Naive B cell (primary cell): ENCODE data around the gene SLC31A2. TPM values are rescaled to one million over a fixed set of nuclear protein-coding genes. Genes with fewer than 3 reads are reported as not detected.
"Not testable (repeated sequence)": the region's sequence is repeated elsewhere in the genome, so short reads cannot be mapped to it uniquely, and the experiment has no call there.

ENCODE experiments used
- ATAC-seq, 2 donors: fragments of 150-1000 bp; cut with Tn5 transposase; 2 replicates each; pipeline ENCODE4 v1.10.0; 2021; ENCODE audit warnings: low read depth in 2 of 2, mild to moderate bottlenecking in 2 of 2, moderate library complexity in 2 of 2
- DNase-seq: peaks from one replicate; pipeline ENCODE4 v3.0.0; 2022
- H3K27ac Mint-ChIP-seq, 6 donors: one replicate each; pipeline ENCODE4 v1.8.0; 2020 to 2022; ENCODE audit warnings: mild to moderate bottlenecking in 6 of 6, mixed read lengths in 6 of 6, moderate library complexity in 5 of 6, inconsistent platforms in 2 of 6
- H3K27me3 Mint-ChIP-seq, 3 donors: one replicate each; pipeline ENCODE4 v1.8.0; 2021 to 2022; ENCODE audit warnings: mixed read lengths in 3 of 3, mild to moderate bottlenecking in 1 of 3
- H3K36me3 Mint-ChIP-seq, 2 donors: one replicate each; pipeline ENCODE4 v1.8.0; 2020 to 2022; ENCODE audit warnings: mixed read lengths in 2 of 2, inconsistent platforms in 1 of 2, mild to moderate bottlenecking in 1 of 2
- H3K4me1 Mint-ChIP-seq, 3 donors: one replicate each; pipeline ENCODE4 v1.8.0; 2020 to 2022; ENCODE audit warnings: mixed read lengths in 3 of 3, inconsistent platforms in 1 of 3, mild to moderate bottlenecking in 1 of 3, moderate library complexity in 1 of 3
- H3K4me3 Mint-ChIP-seq, 8 donors: one replicate each; pipeline ENCODE4 v1.8.0; 2020 to 2022; ENCODE audit warnings: mild to moderate bottlenecking in 8 of 8, mixed read lengths in 8 of 8, moderate library complexity in 8 of 8, inconsistent platforms in 2 of 8
- H3K9me3 Mint-ChIP-seq, 7 donors: one replicate each; pipeline ENCODE4 v1.8.0; 2020 to 2022; ENCODE audit warnings: mixed read lengths in 7 of 7, mild to moderate bottlenecking in 5 of 7, inconsistent platforms in 2 of 7, moderate library complexity in 1 of 7
- polyA plus RNA-seq, 6 donors: library from polyadenylated mRNA; unstranded; fragments of 300-500 nt; fragmentation: Illumina TruSeq; gene quantifications; one replicate each; pipeline ENCODE4 v1.2.3, GENCODE V29; 2021; ENCODE audit warnings: low read depth in 6 of 6

The SLC31A2 gene, protein sequence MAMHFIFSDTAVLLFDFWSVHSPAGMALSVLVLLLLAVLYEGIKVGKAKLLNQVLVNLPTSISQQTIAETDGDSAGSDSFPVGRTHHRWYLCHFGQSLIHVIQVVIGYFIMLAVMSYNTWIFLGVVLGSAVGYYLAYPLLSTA
- 1 to 10 TPM in 5 of 6 donors, not detected in 1; 1.3 to 2.5 (median 1.8) TPM for polyA plus RNA-seq

DNA sequence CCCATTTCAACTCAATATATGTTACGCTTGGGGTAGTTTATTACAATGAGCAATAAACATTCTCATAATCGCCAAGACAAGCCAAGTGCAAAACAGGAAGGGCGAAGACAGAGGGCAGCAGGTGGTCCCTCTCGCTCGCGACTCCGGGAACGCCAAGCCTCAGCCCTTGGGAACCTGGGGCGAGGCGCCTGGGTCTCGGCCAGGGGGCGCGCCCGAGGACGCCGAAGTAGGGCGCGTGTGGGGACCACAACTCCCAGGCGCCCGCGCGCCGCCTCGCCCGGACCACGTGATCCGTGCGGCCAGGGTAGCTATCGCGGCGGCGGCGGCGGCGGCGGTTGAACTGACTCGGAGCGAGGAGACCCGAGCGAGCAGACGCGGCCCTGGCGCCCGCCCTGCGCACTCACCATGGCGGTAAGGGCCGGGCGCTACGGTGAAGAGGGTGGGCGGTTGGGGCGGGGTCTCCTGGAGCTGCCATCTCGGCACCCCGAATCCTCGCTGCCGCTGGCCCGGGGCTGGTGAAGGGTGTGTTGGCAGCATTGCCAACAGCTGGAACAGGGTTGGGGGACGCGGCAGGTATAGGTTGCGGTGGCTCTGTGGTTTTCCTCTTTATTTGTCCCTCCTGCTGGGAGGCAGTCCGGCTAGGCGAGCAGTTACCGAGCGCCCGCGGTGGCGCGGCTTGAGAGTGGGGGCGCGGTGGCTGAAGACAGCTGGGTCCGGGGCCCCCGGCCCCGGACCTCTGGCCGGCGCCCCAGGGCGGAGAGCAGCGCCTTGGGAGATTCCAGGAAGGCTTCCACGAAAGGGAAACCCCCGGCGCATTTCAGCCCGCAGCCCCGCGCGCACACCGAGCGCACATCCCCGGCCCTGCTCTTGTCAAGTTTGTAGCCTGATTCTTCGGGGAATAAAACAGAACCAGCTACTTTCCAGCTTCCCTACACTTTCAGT, at the start of gene SLC31A2:
SLC31A2 (plus strand) TSS at position 338 of the 942 bp plus-strand sequence; CDS start at position 406, 68 bp downstream.
- H3K27me3 Mint-ChIP-seq, result peaks cover 2 to 13% (median 6%) of the 10 kb centered on the region in 3 donors
- H3K4me1 Mint-ChIP-seq, result peaks cover 4 to 24% (median 18%) of the 10 kb centered on the region in 3 donors
- DNase-seq, result peak; percentile 78
- H3K4me3 Mint-ChIP-seq, result peak within 1 kb of the TSS; percentile 74 to 93 (median 84)
- peak; percentile 95 to 96 for ATAC-seq
- peak within 1 kb of the TSS in 3 of 6 donors; percentile 15 to 88 (median 70) for H3K27ac Mint-ChIP-seq
- no peaks in the 10 kb centered on the region for H3K9me3 Mint-ChIP-seq
- no peaks in the 10 kb centered on the region for H3K36me3 Mint-ChIP-seq

DNA sequence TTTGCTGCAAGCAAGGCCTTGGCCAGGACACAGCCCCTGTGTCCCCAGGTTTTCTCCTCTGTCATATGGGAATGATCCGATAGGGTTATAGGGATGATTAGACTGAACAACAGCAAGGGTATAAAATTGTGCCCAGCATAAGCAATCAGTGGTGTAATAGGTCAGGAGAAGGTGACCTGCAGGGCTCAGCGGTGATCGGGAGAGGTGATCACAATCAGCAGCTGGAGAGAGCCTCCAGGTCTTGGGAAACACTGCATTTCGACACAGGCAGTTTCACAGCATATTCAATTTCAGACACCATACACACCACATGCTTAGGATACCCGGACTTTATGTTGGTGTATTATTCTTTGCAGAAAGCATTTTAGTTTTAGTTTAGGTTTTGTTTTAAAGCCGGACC, 45.5 kb upstream of the SLC31A2 start:
- not testable (repeated sequence) for H3K4me1 Mint-ChIP-seq, H3K27ac Mint-ChIP-seq, H3K9me3 Mint-ChIP-seq, H3K36me3 Mint-ChIP-seq, DNase-seq, H3K4me3 Mint-ChIP-seq, ATAC-seq
- H3K27me3 Mint-ChIP-seq, result peaks cover 8 to 19% (median 16%) of the 10 kb centered on the region in 3 donors

DNA sequence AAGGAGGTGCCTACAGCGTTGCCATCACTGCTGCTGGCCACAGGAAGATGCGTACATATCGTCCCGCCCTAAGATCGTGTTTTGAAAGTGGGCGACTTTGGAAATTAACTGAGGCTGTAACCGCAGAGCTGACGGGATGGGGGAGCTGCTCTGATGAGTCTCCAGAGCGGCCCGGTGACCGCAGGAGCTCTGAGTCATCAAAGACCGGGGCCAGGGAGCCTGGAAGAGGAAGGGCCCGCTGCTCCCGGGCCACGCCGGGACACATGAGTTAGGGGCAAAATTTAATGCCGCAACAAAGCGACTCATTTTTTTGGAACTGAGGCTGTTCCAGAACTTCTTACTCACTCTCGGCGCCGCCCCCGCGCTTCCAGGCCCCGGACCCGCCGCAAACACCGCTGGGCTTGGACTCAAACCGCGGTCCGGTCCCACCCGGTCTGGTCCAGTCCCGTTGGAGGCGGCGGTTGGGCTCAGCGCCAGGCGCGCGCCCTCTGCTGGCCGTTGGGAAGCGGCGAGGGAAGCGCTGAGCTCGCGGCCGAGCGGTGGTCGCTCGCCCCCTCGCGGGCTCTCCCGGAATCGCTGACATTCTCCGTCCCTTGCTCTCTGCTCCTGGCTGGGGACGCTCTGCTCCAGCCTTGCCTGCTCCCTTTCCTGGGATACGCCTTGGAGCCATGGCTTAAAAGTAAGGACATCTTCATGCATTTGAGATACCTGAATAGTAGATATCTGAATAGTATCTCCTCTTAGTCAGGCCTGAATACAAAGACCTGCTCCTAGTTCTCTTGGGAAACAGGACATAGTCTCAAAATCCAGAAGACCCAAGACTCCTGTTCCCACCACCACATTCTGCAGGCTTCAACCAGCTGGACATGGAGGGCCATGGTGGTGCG, 39.5 kb upstream of the SLC31A2 start:
- not testable (repeated sequence) for H3K4me1 Mint-ChIP-seq, H3K27me3 Mint-ChIP-seq, H3K9me3 Mint-ChIP-seq, H3K36me3 Mint-ChIP-seq, H3K4me3 Mint-ChIP-seq, DNase-seq
- ATAC-seq, result peak; percentile 68 to 70
- H3K27ac Mint-ChIP-seq, result peak overlapping the region in 1 of 6 donors; percentile 69

DNA sequence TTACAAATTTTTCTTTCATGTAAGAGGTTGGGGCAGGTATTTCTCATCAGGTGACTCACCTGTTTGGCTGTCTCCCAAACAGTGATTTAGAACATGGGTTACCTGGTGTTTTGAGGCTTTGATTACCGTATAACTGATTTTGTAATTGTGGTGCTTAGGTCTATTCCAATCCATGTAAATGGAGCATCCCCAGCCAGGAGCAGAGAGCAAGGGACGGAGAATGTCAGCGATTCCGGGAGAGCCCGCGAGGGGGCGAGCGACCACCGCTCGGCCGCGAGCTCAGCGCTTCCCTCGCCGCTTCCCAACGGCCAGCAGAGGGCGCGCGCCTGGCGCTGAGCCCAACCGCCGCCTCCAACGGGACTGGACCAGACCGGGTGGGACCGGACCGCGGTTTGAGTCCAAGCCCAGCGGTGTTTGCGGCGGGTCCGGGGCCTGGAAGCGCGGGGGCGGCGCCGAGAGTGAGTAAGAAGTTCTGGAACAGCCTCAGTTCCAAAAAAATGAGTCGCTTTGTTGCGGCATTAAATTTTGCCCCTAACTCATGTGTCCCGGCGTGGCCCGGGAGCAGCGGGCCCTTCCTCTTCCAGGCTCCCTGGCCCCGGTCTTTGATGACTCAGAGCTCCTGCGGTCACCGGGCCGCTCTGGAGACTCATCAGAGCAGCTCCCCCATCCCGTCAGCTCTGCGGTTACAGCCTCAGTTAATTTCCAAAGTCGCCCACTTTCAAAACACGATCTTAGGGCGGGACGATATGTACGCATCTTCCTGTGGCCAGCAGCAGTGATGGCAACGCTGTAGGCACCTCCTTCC, 37.9 kb upstream of the SLC31A2 start:
- ATAC-seq, result peak; percentile 65 to 70
- H3K4me1 Mint-ChIP-seq, DNase-seq, H3K9me3 Mint-ChIP-seq, H3K36me3 Mint-ChIP-seq, H3K27me3 Mint-ChIP-seq, H3K4me3 Mint-ChIP-seq: not testable (repeated sequence)
- H3K27ac Mint-ChIP-seq, result peak overlapping the region in 1 of 6 donors; percentile 67

DNA sequence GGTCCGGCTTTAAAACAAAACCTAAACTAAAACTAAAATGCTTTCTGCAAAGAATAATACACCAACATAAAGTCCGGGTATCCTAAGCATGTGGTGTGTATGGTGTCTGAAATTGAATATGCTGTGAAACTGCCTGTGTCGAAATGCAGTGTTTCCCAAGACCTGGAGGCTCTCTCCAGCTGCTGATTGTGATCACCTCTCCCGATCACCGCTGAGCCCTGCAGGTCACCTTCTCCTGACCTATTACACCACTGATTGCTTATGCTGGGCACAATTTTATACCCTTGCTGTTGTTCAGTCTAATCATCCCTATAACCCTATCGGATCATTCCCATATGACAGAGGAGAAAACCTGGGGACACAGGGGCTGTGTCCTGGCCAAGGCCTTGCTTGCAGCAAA, 32.0 kb upstream of the SLC31A2 start:
- H3K4me1 Mint-ChIP-seq, H3K36me3 Mint-ChIP-seq, H3K9me3 Mint-ChIP-seq, H3K27ac Mint-ChIP-seq, DNase-seq, ATAC-seq, H3K27me3 Mint-ChIP-seq, H3K4me3 Mint-ChIP-seq: not testable (repeated sequence)

DNA sequence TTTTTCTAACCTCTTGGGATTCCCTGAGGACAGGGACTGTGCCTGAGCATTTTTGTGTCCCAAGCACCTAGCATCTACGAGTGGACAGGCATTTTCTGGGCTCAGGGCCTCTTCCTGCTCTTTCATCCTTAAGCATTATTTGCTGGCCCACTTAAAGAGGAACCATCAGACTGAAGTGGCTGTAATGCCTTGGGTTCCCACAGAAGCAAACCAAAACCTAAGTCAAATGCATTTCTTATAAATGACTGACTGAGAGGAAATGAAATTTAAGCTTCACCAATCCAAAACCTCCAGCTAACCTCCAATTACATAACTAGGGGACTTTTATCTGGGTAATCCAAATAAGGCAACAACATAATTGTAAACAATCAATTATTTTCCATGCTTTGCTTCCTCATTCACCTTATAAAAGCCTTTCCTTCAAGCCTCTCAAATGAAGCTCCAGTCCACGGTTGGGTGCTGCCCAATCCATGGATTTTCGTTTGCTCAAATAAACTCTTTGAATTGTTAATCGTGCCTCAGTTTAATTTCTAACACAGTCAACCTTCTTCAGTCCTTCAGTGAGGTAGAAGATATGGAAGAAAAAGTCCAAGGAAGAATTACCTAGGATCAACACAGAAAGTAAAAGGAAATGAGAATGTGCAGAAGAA, 25.3 kb upstream of the SLC31A2 start:
- DNase-seq (no peak), ATAC-seq (peak in 1 of 2 donors; percentile 45)
- Mint-ChIP-seq H3K4me3 (peak overlapping the region in 1 of 8 donors; percentile 12), H3K27ac (no peak overlapping the region), H3K27me3 (peaks cover 15 to 40% (median 31%) of the 10 kb centered on the region in 3 donors), H3K36me3 (no peaks in the 10 kb centered on the region), H3K9me3 (no peaks in the 10 kb centered on the region), H3K4me1 (peaks cover 0 to 14% (median 9%) of the 10 kb centered on the region in 3 donors)

DNA sequence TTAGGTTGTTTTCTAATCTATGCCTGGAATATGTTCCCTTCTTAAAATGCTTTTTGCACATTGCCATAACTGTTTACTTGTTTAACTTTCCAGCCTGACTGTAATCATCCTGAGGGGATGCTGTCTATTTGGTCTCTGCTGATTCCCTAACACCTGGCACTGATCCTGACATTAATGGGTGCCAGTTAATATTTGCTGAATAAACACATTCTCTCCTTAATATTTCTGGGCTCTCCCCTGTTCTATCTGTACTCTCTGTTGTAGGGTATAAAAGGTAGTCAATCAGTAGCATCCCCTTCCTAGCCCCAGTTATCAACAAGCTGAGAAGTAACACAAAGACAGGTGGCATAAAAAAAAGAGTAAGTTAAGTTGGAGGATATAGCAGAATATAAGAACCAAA, 21.3 kb upstream of the SLC31A2 start:
- Mint-ChIP-seq H3K27me3 (peaks cover 26 to 55% (median 52%) of the 10 kb centered on the region in 3 donors), H3K36me3 (no peaks in the 10 kb centered on the region), H3K4me1 (peaks cover 0 to 14% (median 9%) of the 10 kb centered on the region in 3 donors), H3K27ac (no peak overlapping the region), H3K4me3 (no peak overlapping the region), H3K9me3 (peaks cover 0 to 2% (median 0%) of the 10 kb centered on the region in 7 donors)
- DNase-seq (no peak), ATAC-seq (no peak)

DNA sequence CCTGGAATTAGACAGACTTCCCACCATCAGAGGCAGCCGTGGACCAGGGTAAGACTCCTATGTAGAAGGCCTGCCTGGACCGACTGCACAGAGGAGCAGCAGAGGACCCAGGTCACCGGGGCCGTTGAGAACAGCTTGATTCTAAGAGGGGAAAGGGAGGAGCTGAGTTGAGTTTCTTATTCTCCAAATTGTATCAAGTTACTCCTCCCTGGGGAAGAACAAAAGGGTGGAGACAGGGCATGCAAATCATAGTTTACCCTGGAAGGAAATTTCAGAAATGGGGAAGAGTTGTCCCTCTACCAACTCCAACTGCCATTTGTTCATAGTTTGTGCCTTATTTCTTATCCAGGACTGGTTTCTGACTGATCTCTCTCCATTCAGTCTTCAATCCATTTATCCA, 20.9 kb upstream of the SLC31A2 start:
- no peak overlapping the region for H3K27ac Mint-ChIP-seq
- H3K9me3 Mint-ChIP-seq, result peaks cover 0 to 2% (median 0%) of the 10 kb centered on the region in 7 donors
- H3K36me3 Mint-ChIP-seq, result no peaks in the 10 kb centered on the region
- peaks cover 30 to 57% (median 52%) of the 10 kb centered on the region in 3 donors for H3K27me3 Mint-ChIP-seq
- peaks cover 0 to 14% (median 9%) of the 10 kb centered on the region in 3 donors for H3K4me1 Mint-ChIP-seq
- no peak for DNase-seq
- no peak overlapping the region for H3K4me3 Mint-ChIP-seq
- ATAC-seq, result no peak

DNA sequence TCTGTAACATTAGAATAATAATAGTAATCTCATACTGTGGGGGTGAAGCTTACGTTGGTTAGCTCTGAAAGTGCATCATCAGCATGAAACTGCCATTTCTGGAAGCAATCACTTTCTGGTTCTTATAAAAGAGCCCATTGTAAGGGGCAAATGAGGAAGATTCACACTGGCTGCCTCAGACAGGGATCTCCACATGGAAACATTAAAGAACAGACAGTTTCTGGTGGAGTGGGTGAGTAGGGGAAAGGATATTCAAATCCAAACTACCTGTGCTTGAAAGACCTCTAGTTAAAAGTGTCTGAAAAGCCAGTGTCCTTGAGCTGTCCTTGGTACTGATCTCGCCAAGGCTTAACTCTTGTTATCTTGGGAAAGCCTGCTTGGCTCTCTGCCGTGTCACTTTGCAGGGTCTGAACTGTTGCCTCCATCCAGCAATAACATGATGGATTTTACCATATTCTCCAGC, 19.1 kb upstream of the SLC31A2 start:
- Mint-ChIP-seq H3K36me3 (no peaks in the 10 kb centered on the region), H3K4me1 (peaks cover 0 to 2% (median 2%) of the 10 kb centered on the region in 3 donors), H3K4me3 (no peak overlapping the region), H3K9me3 (peaks cover 0 to 2% (median 0%) of the 10 kb centered on the region in 7 donors), H3K27ac (no peak overlapping the region), H3K27me3 (peaks cover 39 to 61% (median 54%) of the 10 kb centered on the region in 3 donors)
- DNase-seq (no peak), ATAC-seq (no peak)

DNA sequence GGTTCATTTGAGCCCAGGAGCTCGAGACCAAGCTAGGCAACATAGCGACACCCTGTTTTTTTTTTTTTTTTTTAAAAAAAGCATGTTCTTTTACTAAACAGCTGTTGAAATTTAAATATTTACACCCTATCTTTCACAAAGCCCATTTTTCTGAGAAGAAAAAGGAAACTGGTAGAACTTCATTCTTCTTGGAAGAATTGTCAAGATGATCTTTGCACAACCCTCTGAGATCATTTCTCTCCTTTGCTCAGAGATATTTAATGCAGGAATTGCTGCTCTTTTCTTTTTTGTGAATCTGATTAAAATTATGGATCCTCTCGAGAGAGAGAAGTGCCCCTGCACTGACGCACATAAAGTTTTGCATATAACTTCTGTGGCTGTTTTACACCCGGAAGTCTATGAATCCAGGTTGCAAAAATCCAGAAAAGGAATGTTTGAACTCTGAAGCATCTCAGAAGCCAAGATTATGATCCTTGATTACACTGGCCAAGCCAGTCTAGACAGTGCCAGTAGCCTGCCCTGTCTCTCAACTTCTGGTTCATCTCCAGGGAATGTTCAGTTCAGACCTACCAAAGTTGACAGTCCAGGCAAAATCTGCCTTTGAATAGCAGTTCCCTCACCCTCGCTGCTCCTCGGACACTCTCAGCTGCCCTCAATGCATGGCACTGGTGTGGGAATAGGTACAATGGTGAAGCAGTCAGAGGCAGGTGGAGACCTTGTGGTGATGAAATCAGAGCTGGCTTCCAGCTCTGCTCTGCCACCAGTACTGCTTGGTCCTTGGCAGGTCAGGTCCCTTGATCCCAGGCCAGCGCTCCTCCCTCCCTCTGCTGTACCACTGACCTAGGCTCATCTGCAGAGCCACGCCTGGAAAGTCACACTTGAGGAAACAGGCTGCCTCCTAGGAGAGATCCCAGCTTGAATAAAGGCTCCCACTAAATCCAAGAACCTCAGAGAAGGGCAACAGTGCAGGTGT, 13.3 kb upstream of the SLC31A2 start:
- DNase-seq, result no peak
- Mint-ChIP-seq H3K27me3 (peaks cover 38 to 51% (median 40%) of the 10 kb centered on the region in 3 donors), H3K27ac (no peak overlapping the region), H3K4me3 (no peak overlapping the region), H3K9me3 (peaks cover 0 to 25% (median 9%) of the 10 kb centered on the region in 7 donors), H3K4me1 (no peaks in the 10 kb centered on the region), H3K36me3 (peaks cover 0 to 5% of the 10 kb centered on the region in 2 donors)
- no peak for ATAC-seq

DNA sequence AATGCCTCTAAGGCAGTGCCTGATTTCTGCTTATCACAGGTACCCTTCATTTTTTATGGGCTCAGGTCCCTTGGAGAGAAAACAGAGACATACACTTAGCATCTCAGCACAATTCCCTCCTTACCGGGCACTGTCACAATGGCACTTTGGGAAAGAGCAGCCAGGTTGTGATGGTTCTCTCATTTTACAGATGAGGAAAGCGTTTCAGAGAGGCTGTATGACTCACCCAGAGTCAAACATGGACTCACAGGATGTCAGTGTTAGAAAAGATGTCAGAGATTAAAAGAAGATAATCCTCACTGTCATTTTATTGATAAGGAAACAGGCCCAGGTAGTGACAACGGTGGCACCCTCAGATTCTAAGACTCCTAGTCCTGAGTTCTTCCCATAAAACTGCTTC, 12.0 kb upstream of the SLC31A2 start:
- Mint-ChIP-seq H3K9me3 (peaks cover 0 to 31% (median 9%) of the 10 kb centered on the region in 7 donors), H3K36me3 (peaks cover 0 to 5% of the 10 kb centered on the region in 2 donors), H3K4me3 (no peak overlapping the region), H3K27me3 (peaks cover 45 to 53% (median 48%) of the 10 kb centered on the region in 3 donors), H3K4me1 (no peaks in the 10 kb centered on the region), H3K27ac (peak overlapping the region in 1 of 6 donors; percentile 58)
- ATAC-seq, result no peak
- no peak for DNase-seq
